Heart left ventricle (tissue), 16 donors: ENCODE data around the gene HSCB. TPM values are rescaled to one million over a fixed set of nuclear protein-coding genes. Genes with fewer than 3 reads are reported as not detected.

Experiments
- ATAC-seq, 4 donors: fragments of 200-7000 bp; cut with Tn5 transposase; one replicate each; pipeline ENCODE4 v1.9.1; 2020 to 2022; ENCODE audit warnings: moderate library complexity in 4 of 4, mild to moderate bottlenecking in 3 of 4, moderate number of reproducible peaks in 1 of 4
- DNase-seq, 5 donors: peaks; one replicate each; pipeline ENCODE4 v3.0.0-alpha.2; 2020
- H3K27ac ChIP-seq, 12 donors: fragments of 200-600 bp; sonication (generic) in 4 of 12; one replicate each; pipeline versions ENCODE4 v1.5.0 to v1.8.0; 2016 to 2022; ENCODE audit warnings: mild to moderate bottlenecking in 2 of 12
- H3K27me3 ChIP-seq, 9 donors: fragments of 200-600 bp; sonication (generic) in 2 of 9; one replicate each; pipeline versions ENCODE4 v1.5.1 to v1.8.0; 2016 to 2022; ENCODE audit warnings: mild to moderate bottlenecking in 3 of 9
- H3K36me3 ChIP-seq, 9 donors: fragments of 200-600 bp; sonication (generic) in 2 of 9; one replicate each; pipeline versions ENCODE4 v1.5.0 to v1.8.0; 2018 to 2022; ENCODE audit warnings: mild to moderate bottlenecking in 2 of 9
- H3K4me1 ChIP-seq, 12 donors: fragments of 200-600 bp; sonication (generic) in 4 of 12; one replicate each; pipeline versions ENCODE4 v1.5.0 to v1.8.0; 2016 to 2022; ENCODE audit warnings: mild to moderate bottlenecking in 3 of 12
- H3K4me3 ChIP-seq, 12 donors: fragments of 200-600 bp; sonication (generic) in 4 of 12; one replicate each; pipeline versions ENCODE4 v1.5.0 to v1.8.0; 2017 to 2022; ENCODE audit warnings: mild to moderate bottlenecking in 9 of 12, moderate library complexity in 4 of 12
- H3K9me3 ChIP-seq, 12 donors: fragments of 200-600 bp; sonication (generic) in 4 of 12; one replicate each; pipeline versions ENCODE4 v1.5.0 to v1.8.0; 2016 to 2022; ENCODE audit warnings: mild to moderate bottlenecking in 1 of 12
- CTCF ChIP-seq, 12 donors: fragments of 200-600 bp; sonication (generic) in 4 of 12; IDR thresholded peaks; one replicate each; pipeline versions ENCODE4 v1.5.0 to v1.8.0; 2018 to 2022; ENCODE audit warnings: antibody characterized with exemption in 12 of 12, mild to moderate bottlenecking in 5 of 12
- POLR2A ChIP-seq, 2 donors: fragments of 450-650 bp; IDR thresholded peaks; one replicate each; pipeline ENCODE4 v1.6.1; 2017; ENCODE audit warnings: antibody characterized with exemption in 2 of 2, mild to moderate bottlenecking in 2 of 2, moderate library complexity in 2 of 2
- WGBS, 4 donors: extraction: QIAGEN DNeasy Blood & Tissue Kit in 2 of 4; methylation state at CpG; one replicate each; pipeline versions ENCODE4 v1.1.5 to v1.1.7; 2013 to 2018; 5-methylcytosine and 5-hydroxymethylcytosine counted together
- intact Hi-C, 10 donors: fragments of 100-400 bp; cut with DNase I; formaldehyde crosslinking; loops; one replicate each; pipeline versions ENCODE4 v1.11.1 to v1.14.2; 2022
- polyA plus RNA-seq, 2 donors: library from polyadenylated mRNA; stranded (reverse); fragments of 200-250 nt; gene quantifications; one replicate each; pipeline ENCODE4 v1.2.3, GENCODE V29; 2013
- total RNA-seq, 9 donors: library from RNA; depleted of rRNA in 2 of 9; stranded (reverse); fragments of >200 nt in 2 of 9; fragmentation: NEBNext Ultra II Directional in 3 of 9; extraction: Animal tissue kit (Norgen Biotek cat#: 25700) in 3 of 9; gene quantifications; one replicate each; pipeline versions ENCODE4 v1.1.0 to v1.2.4, GENCODE V29; 2016 to 2023
- donor health status: ischemic (EF 13 %, LVEDD 7.1; RV severe dilation, severe dysfunction).
- donor health status: healthy with polysubstance abuse.
- donor health status: DM: no; HTN: yes; CAD: no.
- donor health status: DM: no; HTN: no; CAD: no.
- donor health status: ischemic (EF 25% LVEDD 6.9; RV normal size, moderate dysfunction).
- donor health status: ischemic (EF 25% LVEDD 5.7; RV mildly dilated, moderate dysfunction).
- donor health status: healthy.
- donor health status: DM: yes; HTN: yes; CAD: no.
- donor health status: ischemic (EF 35%, LVEDD 5.7; RV mildly dilated, moderate dysfunction).
- donor health status: nonischemic (EF 11% LVEDD 7.7; RV severe dilation, severe dysfunction).
- donor health status: DM: yes; HTN: yes; CAD: no.
- donor health status: PGD.
- donor health status: ischemic (EF 29% LVEDD 5.4; RV normal size, mild dysfunction).
- donor health status: nonischemic (EF 23%, LVEDD 6.1; RV moderate dilation, normal function).

Gene HSCB
- total and polyA plus RNA-seq, 11 donors: 7.4 to 18.3 (median 11.4) TPM

DNA sequence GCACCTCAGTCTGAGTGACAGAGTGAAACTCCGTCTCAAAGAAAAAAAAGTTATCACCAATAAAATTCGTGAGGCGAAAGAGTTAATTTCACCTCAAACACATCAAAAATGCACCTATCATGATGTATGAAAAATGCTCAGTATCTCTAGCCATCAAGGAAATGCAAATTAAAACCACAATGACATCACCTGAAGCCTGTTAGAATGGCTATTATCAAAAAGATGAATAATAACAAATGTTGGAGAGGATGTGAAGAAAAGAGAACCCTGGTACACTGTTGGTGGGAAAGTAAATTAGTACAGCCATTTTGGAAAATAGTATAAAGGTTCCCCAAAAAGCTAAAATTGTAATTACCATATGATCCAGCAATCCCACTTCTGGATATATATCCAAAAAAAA, 23.8 kb upstream of the HSCB start:
- H3K9me3 ChIP-seq: no peaks in the 10 kb centered on the region
- H3K4me3 ChIP-seq: no peak overlapping the region
- intact Hi-C loops: no loop called here
- DNase-seq (no peak), ATAC-seq (no peak)
- no peaks in the 10 kb centered on the region for H3K36me3 ChIP-seq
- H3K27me3 ChIP-seq: no peaks in the 10 kb centered on the region
- TF ChIP-seq POLR2A (IDR thresholded peaks at IDR 0.05) (no peak), CTCF (IDR thresholded peaks at IDR 0.05) (no peak)
- H3K4me1 ChIP-seq: no peaks in the 10 kb centered on the region
- WGBS, 4 donors: 94 to 98% (median 96%) methylated on average over 3 of the region's 3 CpGs
- H3K27ac ChIP-seq: no peak overlapping the region

DNA sequence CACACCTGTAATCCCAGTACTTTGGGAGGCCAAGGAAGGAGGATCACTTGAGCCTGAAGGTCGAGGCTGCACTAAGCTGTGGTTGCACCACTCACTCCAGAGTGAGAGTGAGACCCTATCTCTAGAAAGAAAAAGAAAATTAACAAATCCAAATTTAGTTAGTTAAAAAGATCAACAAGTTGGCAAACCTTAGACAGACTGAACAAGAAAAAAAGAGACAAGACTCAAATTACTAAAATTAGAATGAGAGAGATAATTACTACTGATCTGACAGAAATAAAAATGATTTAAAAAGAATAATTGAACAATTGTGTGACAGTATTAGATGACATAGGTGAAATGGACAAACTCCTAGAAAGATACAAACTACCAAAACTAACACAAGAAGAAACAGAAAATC, 13.8 kb upstream of the HSCB start:
- intact Hi-C loops: no loop called here
- no peak overlapping the region for H3K27ac ChIP-seq
- H3K36me3 ChIP-seq: peaks cover 0 to 22% (median 0%) of the 10 kb centered on the region in 9 donors
- no peak for DNase-seq
- H3K27me3 ChIP-seq: no peaks in the 10 kb centered on the region
- H3K4me3 ChIP-seq: no peak overlapping the region
- TF ChIP-seq CTCF (IDR thresholded peaks at IDR 0.05) (no peak), POLR2A (IDR thresholded peaks at IDR 0.05) (no peak)
- no peaks in the 10 kb centered on the region for H3K9me3 ChIP-seq
- no peaks in the 10 kb centered on the region for H3K4me1 ChIP-seq
- ATAC-seq: no peak
- 92 to 100% (median 98%) methylated on average over 1 of the region's 1 CpG for WGBS, 4 donors

- Histone ChIP-seq H3K36me3 (peaks cover 0 to 26% (median 0%) of the 10 kb centered on the region in 9 donors), H3K4me1 (no peaks in the 10 kb centered on the region), H3K27me3 (no peaks in the 10 kb centered on the region), H3K27ac (no peak overlapping the region), H3K9me3 (no peaks in the 10 kb centered on the region), H3K4me3 (no peak overlapping the region)
- TF ChIP-seq CTCF (IDR thresholded peaks at IDR 0.05) (no peak), POLR2A (IDR thresholded peaks at IDR 0.05) (no peak)
- intact Hi-C loops: no loop called here
- DNase-seq: no peak
- ATAC-seq: no peak
- 96 to 98% (median 96%) methylated on average over 10 of the region's 10 CpGs for WGBS, 4 donors
Measured at GRCh38 chr22:28728621-28729313, 13.1 kb upstream of the HSCB start.

DNA sequence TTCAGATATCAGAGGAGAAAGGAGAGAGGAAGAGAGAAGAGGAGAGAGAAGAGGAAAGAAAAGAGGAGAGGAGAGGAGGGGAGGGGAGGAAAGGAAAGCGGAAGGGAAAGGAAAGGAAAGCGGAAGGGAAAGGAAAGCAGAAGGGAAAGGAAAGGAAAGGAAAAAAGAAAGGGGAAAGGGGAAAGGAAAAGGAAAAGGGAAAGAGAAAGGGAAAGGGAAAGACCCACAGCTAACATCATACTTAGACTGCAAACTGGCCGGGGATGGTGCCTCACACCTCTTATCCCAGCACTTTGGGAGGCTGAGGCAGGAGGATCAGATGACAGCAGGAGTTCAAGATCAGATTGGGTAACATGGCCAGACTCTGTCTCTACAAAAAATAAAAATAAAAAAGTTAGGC, 11.7 kb upstream of the HSCB start:
- TF ChIP-seq CTCF (IDR thresholded peaks at IDR 0.05): no peak
- TF ChIP-seq POLR2A (IDR thresholded peaks at IDR 0.05): no peak

More for the DNA sequence above, 11.7 kb upstream of the HSCB start:
- Histone ChIP-seq H3K4me3 (no peak overlapping the region), H3K27me3 (no peaks in the 10 kb centered on the region), H3K4me1 (no peaks in the 10 kb centered on the region), H3K9me3 (no peaks in the 10 kb centered on the region), H3K36me3 (peaks cover 0 to 23% (median 0%) of the 10 kb centered on the region in 9 donors), H3K27ac (no peak overlapping the region)
- DNase-seq (no peak), ATAC-seq (no peak)
- 85 to 96% (median 89%) methylated on average over 3 of the region's 3 CpGs for WGBS, 4 donors
- intact Hi-C loops: loop anchor here in 1 of 10 donors (5.0 kb wide), 1 partner anchor 68 kb away; no protein-coding TSS in a partner anchor
